HG03460 (cell line): Measurements from ENCODE around the gene SMYD1.

Experiments
- ATAC-seq: cut with Tn5 transposase; IDR thresholded peaks from one replicate; pipeline ENCODE4 v1.9.1; 2021; ENCODE audit not compliant: unreplicated experiment

SMYD1 gene

GRCh38 chr2:88055371-88056128 is 12.1 kb upstream of the SMYD1 start, which contains the start of gene KRCC1:
KRCC1 (minus strand) TSS chr2:88055783; CDS start chr2:88028563, 27,220 bp downstream.
- peak; percentile 92 for ATAC-seq

- ATAC-seq, result no peak
These were observed 10.2 kb upstream of the SMYD1 start for GRCh38 chr2:88057437-88057844.

- no peak for ATAC-seq
These were observed 9.4 kb upstream of the SMYD1 start for GRCh38 chr2:88058191-88058590.

- no peak for ATAC-seq
These were observed 7.4 kb upstream of the SMYD1 start for GRCh38 chr2:88059979-88060906.

GRCh38 chr2:88060907-88061275 is 6.7 kb upstream of the SMYD1 start:
- no peak for ATAC-seq

GRCh38 chr2:88061295-88061694 is 6.3 kb upstream of the SMYD1 start:
- ATAC-seq, result no peak

GRCh38 chr2:88066543-88066942 is 1.1 kb upstream of the SMYD1 start:
- ATAC-seq, result no peak

DNA sequence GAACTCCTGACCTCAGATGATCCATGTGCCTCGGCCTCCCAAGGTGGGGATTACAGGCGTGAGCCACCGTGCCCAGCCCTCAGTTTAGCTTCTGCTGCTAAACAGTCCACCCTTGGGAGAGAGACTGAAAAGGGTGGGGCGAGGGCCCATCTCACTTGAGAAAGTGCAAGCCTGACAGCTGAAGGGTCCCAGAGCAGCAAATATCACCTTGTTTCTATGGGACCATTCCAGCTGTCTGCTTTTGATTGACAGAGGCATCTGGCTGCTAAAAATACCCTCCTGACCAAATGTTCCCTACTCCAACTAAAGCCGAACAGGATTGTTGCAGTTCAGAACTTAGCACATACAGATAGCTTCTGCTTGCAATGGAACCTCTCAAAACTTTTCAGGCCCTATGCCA is 436 bp upstream of the SMYD1 start:
- ATAC-seq, result no peak

GRCh38 chr2:88068044-88068443 is 419 bp downstream of the SMYD1 start:
- no peak for ATAC-seq

- no peak for ATAC-seq
These were observed 1.5 kb downstream of the SMYD1 start for GRCh38 chr2:88069117-88069516.

DNA sequence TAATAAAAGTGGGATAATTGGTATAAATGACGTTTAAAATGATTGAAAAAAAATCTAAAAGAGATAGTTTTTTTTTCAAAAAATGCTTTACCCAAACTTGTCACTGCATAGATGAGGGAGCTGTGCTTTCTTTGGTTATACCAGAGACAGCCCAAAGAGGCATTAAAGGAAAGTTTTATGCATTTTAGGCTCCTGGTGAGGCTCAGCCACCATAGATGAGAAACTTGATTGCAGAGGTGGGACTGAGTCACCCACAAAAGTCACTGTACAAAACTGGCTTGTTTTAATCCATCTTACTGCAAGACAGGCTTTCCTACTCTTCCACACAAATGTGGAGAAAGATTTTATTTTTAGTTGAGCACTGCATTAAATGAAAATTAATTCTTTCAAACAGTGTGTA is 2.4 kb downstream of the SMYD1 start:
- ATAC-seq, result no peak

GRCh38 chr2:88071365-88071764 is 3.7 kb downstream of the SMYD1 start:
- no peak for ATAC-seq

GRCh38 chr2:88074150-88074549 is 6.5 kb downstream of the SMYD1 start:
- ATAC-seq, result no peak

GRCh38 chr2:88074854-88075292 is 7.2 kb downstream of the SMYD1 start:
- no peak for ATAC-seq

DNA sequence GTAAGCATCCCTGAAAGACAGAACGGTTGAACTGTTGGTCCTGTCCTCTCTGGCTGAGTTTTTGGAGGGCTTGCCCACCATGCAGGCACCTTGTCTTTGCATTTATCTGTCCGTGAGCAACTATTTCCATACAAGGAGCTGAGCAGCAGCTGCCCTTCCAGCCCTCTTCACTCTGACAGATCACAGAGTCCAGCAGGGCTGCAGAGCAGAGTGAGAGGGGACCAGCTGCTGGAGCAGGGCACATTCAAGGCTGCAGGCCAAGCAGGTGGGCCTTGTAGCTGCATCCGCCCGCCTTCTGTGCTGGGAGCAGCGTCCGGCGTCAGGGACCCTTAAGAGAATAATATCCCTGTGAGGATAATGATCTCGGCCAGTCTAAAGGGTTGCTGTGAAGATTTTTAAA is 9.5 kb downstream of the SMYD1 start:
- no peak for ATAC-seq

GRCh38 chr2:88078643-88079172 is 11.1 kb downstream of the SMYD1 start:
- ATAC-seq, result no peak

DNA sequence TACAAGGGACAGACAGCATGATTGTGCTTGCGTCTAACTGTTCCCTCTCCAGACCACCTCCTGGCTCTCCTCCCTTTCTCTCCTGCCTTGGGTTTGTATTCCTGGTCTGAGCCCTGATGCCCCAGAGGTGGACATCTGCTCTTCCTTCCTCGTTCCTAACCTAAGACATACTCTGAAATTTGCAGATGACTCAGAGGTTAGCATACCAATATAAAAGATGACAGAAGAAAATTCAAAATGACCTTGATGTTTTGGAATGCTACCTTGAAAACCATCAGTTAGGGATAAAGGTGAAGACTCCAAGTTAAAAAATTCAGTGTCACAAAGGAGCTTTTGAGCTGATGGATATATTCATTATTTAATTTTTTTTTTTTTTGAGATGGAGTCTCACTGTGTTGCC is 12.9 kb downstream of the SMYD1 start:
- ATAC-seq, result no peak

DNA sequence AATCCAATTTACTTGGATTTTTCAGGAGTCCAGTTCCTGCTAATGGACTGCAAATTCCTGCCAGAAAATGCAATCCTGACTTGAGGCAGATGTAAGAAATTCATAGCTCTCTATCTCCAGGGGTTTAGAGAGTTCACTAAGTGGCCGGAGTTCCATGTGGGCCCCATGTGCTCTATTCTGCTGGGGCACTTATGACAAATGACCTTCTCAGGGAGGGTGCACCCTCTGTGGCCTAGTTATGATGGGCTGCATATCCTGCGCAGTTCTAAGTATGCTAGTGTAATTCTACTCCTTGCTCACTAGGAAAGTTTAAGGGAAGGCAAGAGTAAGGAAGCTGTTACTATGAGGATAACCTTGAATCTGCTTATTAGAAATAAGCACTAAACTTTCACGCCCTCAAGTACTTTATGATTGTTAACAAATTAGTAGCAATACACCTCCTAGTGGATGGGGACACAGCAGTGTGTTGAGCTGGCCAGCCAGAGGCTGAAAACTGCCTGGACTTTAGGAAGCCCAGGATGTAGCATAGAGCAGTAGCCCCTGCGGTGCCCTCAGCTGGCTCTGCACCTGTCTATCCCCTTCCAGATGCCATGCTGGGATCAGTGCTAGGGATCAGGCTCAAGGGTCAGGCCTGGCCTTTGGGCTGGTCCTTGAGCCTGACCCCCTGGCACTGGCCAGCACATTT is 14.4 kb downstream of the SMYD1 start:
- ATAC-seq, result no peak

DNA sequence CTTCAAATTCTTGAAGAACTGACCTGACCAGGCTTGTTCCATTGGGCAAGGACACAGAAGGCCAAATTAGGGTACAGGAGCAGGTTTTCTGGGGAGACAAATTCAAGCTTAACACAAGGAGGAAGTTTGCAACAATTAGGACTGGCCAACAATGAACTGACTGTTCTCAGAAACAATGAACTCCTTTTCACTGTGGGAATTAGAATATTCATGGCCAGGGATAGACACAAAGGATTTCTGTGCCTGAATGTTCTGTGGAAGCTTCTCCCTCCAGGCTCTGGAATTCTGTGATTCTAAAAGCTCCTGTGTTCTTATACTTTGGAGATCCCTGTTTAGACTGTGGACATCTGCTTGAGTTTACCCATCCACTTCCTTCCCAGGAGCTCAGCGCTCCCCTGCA is 15.2 kb downstream of the SMYD1 start:
- ATAC-seq, result no peak

- ATAC-seq, result no peak
These were observed 17.5 kb downstream of the SMYD1 start for GRCh38 chr2:88085099-88085498.

DNA sequence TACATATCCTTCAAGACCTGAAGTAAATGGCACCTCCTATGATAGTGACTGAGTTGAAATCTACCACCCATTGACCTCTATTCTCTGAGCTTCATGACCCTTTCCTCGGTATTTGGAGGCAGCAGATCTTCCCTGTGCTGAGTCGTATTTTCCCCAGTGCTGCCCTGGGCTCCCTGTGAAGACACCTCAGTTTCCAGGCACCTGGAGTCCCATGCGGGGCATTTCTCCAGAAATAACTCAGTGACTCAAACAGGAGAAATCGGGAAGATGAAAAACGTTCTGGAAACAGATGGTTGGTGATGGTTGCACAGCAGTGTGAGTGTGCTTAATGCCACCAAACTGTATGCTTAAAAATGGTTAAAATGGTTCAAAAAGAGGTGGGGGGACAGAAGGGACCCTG is 18.0 kb downstream of the SMYD1 start:
- ATAC-seq, result no peak
